ENCODE results near the gene NOTCH1. TPM values are rescaled to one million over a fixed set of nuclear protein-coding genes. Genes with fewer than 3 reads are reported as not detected.

NOTCH1 gene
- total RNA-seq, 1 experiment from 2014 or later, result 95.6 TPM

DNA sequence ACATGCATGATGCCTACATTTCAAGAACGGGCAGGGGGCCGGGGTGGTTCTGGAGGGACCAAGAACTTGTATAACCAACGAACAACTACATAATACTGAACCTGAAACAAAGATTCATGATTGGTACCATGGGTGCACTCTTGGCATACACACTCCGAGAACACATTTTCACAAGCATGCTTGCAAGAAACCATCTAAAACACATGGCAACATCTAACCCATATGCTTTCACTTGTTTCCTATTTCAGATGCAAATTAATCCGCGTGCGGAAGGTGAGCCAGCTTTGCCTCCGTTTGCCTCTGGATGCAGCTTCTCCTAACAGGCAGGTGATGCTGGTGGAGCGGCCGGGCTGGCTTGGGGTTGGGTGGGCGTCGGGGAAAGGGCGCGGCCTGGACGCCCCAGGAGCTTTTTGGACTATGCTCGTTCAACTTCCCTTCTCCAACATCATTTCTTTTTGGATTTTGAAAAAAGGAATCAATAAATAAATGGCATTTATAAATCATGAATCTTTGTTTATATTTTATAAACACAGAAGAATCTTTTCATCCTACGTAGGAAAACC is 50.5 kb downstream of the NOTCH1 start (continued):
- TF ChIP-seq NR1H2 (CRISPR knock-in tag; IDR thresholded peaks at IDR 0.05) (no peak), PRRX2 (CRISPR knock-in tag; IDR thresholded peaks at IDR 0.05) (no peak)

- Mint-ChIP-seq H3K4me1 (no peaks in the 10 kb centered on the region), H3K27ac (no peak overlapping the region), H3K4me3 (no peak overlapping the region), H3K27me3 (ENCODE audit: low read depth) (no peaks in the 10 kb centered on the region), H3K9me3 (peaks cover 3% of the 10 kb centered on the region; the same call in 1 of the 2 replicates), H3K36me3 (peaks cover 9% of the 10 kb centered on the region; the same call in 1 of the 2 replicates)
- CTCF ChIA-PET, result interaction anchor here (1.2 to 1.4 kb wide), 2 partner anchors 9 to 35 kb away, joined by 3 to 4 read pairs; no protein-coding TSS in a partner anchor
- POLR2A ChIA-PET, result interaction anchor here (0.6 kb wide), 1 partner anchor 78 kb away, joined by 3 read pairs; no protein-coding TSS in a partner anchor
- no peak for TF ChIP-seq ZNF232 (CRISPR knock-in tag; IDR thresholded peaks at IDR 0.05)
- TF ChIP-seq, protein P1, sequence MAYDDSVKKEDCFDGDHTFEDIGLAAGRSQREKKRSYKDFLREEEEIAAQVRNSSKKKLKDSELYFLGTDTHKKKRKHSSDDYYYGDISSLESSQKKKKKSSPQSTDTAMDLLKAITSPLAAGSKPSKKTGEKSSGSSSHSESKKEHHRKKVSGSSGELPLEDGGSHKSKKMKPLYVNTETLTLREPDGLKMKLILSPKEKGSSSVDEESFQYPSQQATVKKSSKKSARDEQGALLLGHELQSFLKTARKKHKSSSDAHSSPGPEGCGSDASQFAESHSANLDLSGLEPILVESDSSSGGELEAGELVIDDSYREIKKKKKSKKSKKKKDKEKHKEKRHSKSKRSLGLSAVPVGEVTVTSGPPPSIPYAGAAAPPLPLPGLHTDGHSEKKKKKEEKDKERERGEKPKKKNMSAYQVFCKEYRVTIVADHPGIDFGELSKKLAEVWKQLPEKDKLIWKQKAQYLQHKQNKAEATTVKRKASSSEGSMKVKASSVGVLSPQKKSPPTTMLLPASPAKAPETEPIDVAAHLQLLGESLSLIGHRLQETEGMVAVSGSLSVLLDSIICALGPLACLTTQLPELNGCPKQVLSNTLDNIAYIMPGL (CRISPR knock-in tag; IDR thresholded peaks at IDR 0.05), result no peak
- TF ChIP-seq EMX1 (CRISPR knock-in tag; IDR thresholded peaks at IDR 0.05), result no peak
- no peak for TF ChIP-seq ZNF263 (CRISPR knock-in tag; IDR thresholded peaks at IDR 0.05; ENCODE audit: low read depth)
- no peak for TF ChIP-seq SP1 (CRISPR knock-in tag; conservative IDR thresholded peaks at IDR 0.05)
- no peak for TF ChIP-seq GTF2I (CRISPR knock-in tag; conservative IDR thresholded peaks at IDR 0.05)
- TF ChIP-seq MYBL2 (CRISPR knock-in tag; IDR thresholded peaks at IDR 0.05), result no peak
- TF ChIP-seq, protein P2, sequence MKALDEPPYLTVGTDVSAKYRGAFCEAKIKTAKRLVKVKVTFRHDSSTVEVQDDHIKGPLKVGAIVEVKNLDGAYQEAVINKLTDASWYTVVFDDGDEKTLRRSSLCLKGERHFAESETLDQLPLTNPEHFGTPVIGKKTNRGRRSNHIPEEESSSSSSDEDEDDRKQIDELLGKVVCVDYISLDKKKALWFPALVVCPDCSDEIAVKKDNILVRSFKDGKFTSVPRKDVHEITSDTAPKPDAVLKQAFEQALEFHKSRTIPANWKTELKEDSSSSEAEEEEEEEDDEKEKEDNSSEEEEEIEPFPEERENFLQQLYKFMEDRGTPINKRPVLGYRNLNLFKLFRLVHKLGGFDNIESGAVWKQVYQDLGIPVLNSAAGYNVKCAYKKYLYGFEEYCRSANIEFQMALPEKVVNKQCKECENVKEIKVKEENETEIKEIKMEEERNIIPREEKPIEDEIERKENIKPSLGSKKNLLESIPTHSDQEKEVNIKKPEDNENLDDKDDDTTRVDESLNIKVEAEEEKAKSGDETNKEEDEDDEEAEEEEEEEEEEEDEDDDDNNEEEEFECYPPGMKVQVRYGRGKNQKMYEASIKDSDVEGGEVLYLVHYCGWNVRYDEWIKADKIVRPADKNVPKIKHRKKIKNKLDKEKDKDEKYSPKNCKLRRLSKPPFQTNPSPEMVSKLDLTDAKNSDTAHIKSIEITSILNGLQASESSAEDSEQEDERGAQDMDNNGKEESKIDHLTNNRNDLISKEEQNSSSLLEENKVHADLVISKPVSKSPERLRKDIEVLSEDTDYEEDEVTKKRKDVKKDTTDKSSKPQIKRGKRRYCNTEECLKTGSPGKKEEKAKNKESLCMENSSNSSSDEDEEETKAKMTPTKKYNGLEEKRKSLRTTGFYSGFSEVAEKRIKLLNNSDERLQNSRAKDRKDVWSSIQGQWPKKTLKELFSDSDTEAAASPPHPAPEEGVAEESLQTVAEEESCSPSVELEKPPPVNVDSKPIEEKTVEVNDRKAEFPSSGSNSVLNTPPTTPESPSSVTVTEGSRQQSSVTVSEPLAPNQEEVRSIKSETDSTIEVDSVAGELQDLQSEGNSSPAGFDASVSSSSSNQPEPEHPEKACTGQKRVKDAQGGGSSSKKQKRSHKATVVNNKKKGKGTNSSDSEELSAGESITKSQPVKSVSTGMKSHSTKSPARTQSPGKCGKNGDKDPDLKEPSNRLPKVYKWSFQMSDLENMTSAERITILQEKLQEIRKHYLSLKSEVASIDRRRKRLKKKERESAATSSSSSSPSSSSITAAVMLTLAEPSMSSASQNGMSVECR (CRISPR knock-in tag; IDR thresholded peaks at IDR 0.05; ENCODE audit: borderline replicate concordance), result no peak
- no peak for TF ChIP-seq ZNF121 (CRISPR knock-in tag; IDR thresholded peaks at IDR 0.05)
- no peak for TF ChIP-seq JAZF1 (CRISPR knock-in tag; IDR thresholded peaks at IDR 0.05)
- no peak for TF ChIP-seq ZNF138 (CRISPR knock-in tag; conservative IDR thresholded peaks at IDR 0.05)
- TF ChIP-seq ETV6 (CRISPR knock-in tag; IDR thresholded peaks at IDR 0.05), result no peak
- TF ChIP-seq, protein P3, sequence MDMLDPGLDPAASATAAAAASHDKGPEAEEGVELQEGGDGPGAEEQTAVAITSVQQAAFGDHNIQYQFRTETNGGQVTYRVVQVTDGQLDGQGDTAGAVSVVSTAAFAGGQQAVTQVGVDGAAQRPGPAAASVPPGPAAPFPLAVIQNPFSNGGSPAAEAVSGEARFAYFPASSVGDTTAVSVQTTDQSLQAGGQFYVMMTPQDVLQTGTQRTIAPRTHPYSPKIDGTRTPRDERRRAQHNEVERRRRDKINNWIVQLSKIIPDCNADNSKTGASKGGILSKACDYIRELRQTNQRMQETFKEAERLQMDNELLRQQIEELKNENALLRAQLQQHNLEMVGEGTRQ (CRISPR knock-in tag; IDR thresholded peaks at IDR 0.05), result no peak
- no peak for TF ChIP-seq TP53 (CRISPR knock-in tag; IDR thresholded peaks at IDR 0.05)
- ATAC-seq (no peak), DNase-seq (ENCODE audit: low spot score) (no peak)
Observed at GRCh38 chr9:136494531-136495215, 51.2 kb downstream of the NOTCH1 start.

- Mint-ChIP-seq H3K4me3 (no peak overlapping the region), H3K36me3 (peaks cover 6% of the 10 kb centered on the region; the same call in 1 of the 2 replicates), H3K9me3 (peaks cover 3% of the 10 kb centered on the region; the same call in 1 of the 2 replicates), H3K27ac (no peak overlapping the region), H3K4me1 (no peaks in the 10 kb centered on the region), H3K27me3 (ENCODE audit: low read depth) (no peaks in the 10 kb centered on the region)
- ChIA-PET POLR2A (no interaction called here), CTCF (no interaction called here)
- DNase-seq (ENCODE audit: low spot score) (no peak), ATAC-seq (no peak)
- TF ChIP-seq, protein P4, sequence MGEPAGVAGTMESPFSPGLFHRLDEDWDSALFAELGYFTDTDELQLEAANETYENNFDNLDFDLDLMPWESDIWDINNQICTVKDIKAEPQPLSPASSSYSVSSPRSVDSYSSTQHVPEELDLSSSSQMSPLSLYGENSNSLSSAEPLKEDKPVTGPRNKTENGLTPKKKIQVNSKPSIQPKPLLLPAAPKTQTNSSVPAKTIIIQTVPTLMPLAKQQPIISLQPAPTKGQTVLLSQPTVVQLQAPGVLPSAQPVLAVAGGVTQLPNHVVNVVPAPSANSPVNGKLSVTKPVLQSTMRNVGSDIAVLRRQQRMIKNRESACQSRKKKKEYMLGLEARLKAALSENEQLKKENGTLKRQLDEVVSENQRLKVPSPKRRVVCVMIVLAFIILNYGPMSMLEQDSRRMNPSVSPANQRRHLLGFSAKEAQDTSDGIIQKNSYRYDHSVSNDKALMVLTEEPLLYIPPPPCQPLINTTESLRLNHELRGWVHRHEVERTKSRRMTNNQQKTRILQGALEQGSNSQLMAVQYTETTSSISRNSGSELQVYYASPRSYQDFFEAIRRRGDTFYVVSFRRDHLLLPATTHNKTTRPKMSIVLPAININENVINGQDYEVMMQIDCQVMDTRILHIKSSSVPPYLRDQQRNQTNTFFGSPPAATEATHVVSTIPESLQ (CRISPR knock-in tag; IDR thresholded peaks at IDR 0.05), result no peak
Observed at GRCh38 chr9:136494012-136494411, 51.8 kb downstream of the NOTCH1 start.

Data from WTC11 (cell line).